OCI-LY1 (cell line): ENCODE measurements around the gene CFAP46.

Experiments used
- EZH2 ChIP-seq: fragments of 200-600 bp; sonication (generic), shearing (Covaris generic); IDR thresholded peaks from 2 replicates; pipeline ENCODE4 v1.8.0; 2017; ENCODE audit warnings: borderline replicate concordance, mixed run types, mild to moderate bottlenecking, antibody characterized with exemption, low read length, moderate library complexity, mixed read lengths
- TF ChIP-seq, protein P1 (sequence below): fragments of 200-600 bp; sonication (generic), shearing (Covaris generic); IDR thresholded peaks from 2 replicates; pipeline ENCODE4 v1.5.1; 2017; ENCODE audit warnings: mild to moderate bottlenecking, antibody characterized with exemption, low read length, moderate library complexity, mixed read lengths

DNA sequence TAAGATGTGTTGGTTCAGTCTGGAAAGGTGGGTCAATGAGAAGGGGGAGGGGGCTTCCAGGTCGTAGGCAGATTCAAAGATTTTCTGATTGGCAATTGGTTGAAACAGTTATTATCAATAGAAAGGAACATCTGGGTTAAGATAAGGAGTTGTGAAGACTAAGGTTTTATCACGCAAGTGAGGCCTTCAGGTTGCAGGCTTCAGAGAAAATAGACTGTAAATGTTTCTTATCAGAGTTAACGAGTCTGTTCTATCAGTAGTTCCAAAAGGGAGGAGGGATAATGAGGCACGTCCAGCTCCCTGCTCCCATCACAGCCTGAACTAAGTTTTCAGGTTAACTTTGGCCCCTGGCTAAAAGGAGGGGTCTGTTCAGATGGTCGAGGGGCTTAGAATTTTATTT, 11.1 kb upstream of the CFAP46 start:
- TF ChIP-seq, protein P1, sequence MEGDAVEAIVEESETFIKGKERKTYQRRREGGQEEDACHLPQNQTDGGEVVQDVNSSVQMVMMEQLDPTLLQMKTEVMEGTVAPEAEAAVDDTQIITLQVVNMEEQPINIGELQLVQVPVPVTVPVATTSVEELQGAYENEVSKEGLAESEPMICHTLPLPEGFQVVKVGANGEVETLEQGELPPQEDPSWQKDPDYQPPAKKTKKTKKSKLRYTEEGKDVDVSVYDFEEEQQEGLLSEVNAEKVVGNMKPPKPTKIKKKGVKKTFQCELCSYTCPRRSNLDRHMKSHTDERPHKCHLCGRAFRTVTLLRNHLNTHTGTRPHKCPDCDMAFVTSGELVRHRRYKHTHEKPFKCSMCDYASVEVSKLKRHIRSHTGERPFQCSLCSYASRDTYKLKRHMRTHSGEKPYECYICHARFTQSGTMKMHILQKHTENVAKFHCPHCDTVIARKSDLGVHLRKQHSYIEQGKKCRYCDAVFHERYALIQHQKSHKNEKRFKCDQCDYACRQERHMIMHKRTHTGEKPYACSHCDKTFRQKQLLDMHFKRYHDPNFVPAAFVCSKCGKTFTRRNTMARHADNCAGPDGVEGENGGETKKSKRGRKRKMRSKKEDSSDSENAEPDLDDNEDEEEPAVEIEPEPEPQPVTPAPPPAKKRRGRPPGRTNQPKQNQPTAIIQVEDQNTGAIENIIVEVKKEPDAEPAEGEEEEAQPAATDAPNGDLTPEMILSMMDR, result no peak
- TF ChIP-seq EZH2, result no peak
